Epithelial cell of prostate (primary cell): ENCODE results near the gene ADAT2.
"Not testable (repeated sequence)": the region's sequence is repeated elsewhere in the genome, so short reads cannot be mapped to it uniquely, and the experiment has no call there.

Source experiments
- DNase-seq: peaks from one replicate; pipeline ENCODE4 v3.0.0-alpha.2; 2011; ENCODE audit warnings: low read depth, low spot score
- H3K27ac ChIP-seq: fragments of 450-650 bp; 2 replicates; pipeline ENCODE4 v1.5.1; 2017; ENCODE audit warnings: mild to moderate bottlenecking

Gene ADAT2

GRCh38 chr6:143450453-143451371, at the start of gene ADAT2, which contains the start of gene PEX3:
Gene ADAT2, minus strand, starts transcription at chr6:143450695. Its CDS starts 37 bp downstream, at chr6:143450658.
Gene PEX3, plus strand, starts transcription at chr6:143450805. Its CDS starts 238 bp downstream, at chr6:143451043.
- DNase-seq, result peak; percentile 77
- peak within 1 kb of the TSS; percentile 45 for H3K27ac ChIP-seq

DNA sequence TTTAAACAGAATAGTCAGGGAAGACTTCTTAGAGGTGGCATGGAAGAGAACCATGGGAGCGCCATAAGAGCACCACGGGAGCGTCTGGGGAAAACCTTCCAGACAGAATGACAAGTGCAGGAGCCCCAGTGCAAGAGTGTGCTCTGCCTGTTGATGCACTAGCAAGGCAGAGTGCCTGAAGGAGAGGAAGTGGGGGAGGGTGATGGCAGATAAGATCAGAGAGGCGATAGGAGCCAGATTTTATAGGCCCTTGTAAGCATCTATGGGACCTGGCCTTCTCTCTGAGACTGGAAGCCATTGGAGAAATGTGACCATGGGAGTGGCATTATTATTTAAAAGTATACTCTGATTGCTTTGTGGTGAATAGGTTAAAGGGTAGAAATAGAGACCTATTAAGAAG, 47.9 kb upstream of the ADAT2 start:
- DNase-seq, result no peak

GRCh38 chr6:143496974-143497373, 46.5 kb upstream of the ADAT2 start:
- no peak for DNase-seq
- no peak overlapping the region for H3K27ac ChIP-seq

More for the DNA sequence above, 47.9 kb upstream of the ADAT2 start:
- no peak overlapping the region for H3K27ac ChIP-seq

GRCh38 chr6:143490775-143491174, 40.3 kb upstream of the ADAT2 start:
- DNase-seq, result no peak
- H3K27ac ChIP-seq, result no peak overlapping the region

DNA sequence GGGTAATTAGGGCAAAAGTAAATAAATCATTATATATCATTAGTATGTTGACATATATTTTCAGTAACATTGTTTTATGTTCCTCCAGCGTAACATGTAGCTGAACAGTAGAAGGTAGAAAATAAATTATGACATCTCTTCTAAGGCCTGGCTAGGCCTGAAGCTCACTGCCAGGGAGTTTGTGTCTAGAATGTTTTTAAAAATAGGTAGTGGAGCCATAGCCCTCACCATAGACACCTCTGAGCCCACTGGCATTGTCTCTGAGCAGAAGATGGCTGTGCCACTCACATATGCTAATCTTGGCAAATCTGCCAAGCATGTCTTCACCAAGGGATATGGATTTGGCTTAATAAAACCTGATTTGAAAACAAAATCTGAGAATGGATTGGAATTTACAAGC, 39.7 kb upstream of the ADAT2 start:
- DNase-seq, result no peak
- H3K27ac ChIP-seq, result no peak overlapping the region

DNA sequence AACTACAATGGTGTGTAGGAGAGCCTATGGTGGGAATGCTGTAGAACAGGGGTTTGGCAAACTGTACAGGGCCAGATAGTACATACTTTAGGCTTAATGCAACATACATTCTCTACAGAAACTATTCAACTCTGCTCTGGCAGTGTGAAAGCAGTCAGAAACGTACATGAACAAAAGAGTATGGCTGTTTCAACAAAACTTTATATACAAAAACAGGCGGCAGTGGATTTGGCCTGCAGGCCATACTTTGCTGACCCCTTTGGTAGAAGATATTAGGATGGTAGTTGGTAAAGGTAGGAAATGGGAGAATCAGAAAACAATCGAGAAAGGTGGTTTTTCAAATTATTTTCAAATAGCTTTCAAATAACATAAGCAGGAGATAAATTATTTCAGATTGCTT, 36.3 kb upstream of the ADAT2 start:
- no peak overlapping the region for H3K27ac ChIP-seq

DNA sequence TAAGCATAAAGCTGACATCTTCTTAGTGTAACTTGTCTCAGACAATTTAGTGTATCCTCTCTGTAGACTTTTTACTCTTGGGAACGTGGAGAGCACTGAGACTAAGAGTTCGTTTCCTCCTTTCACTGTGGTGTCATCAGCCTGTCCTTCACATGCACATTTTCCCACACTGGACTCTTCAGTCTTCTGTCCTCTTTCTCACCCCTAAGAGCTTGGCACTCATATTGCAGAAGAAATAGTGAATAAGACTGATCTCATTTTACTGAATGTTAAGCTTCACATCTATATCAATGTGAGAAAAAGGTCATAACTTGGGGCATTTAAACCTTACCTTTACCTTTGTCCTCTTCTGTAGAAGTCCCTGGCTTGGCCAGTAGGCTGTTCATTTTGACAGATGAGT, 35.5 kb upstream of the ADAT2 start:
- no peak for DNase-seq
- no peak overlapping the region for H3K27ac ChIP-seq

More for the DNA sequence above, 36.3 kb upstream of the ADAT2 start:
- DNase-seq, result no peak

GRCh38 chr6:143482593-143482992, 32.1 kb upstream of the ADAT2 start:
- H3K27ac ChIP-seq, result no peak overlapping the region
- DNase-seq, result no peak

- no peak overlapping the region for H3K27ac ChIP-seq
Observed at GRCh38 chr6:143478479-143479062, 28.1 kb upstream of the ADAT2 start.

DNA sequence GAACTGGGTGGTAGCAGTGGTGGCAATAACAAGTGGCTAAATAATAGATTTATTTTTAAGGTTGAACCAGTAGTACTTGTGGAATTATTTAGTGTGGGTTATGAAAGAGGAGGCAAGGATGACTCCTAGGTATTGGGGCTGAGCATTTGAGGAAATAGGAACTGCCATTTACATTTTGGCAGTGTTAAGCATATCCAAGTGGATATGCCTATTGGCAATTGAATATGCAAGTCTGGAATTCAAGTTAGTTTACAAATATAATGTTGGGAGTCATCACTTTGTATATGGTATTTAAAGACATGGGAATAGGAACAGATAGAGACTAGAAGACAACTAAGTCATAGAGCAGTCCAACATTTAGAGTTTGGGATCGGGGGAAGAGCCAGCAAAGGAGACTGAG, 26.1 kb upstream of the ADAT2 start:
- H3K27ac ChIP-seq, result no peak overlapping the region
- DNase-seq, result no peak

More at GRCh38 chr6:143478479-143479062, 28.1 kb upstream of the ADAT2 start:
- no peak for DNase-seq

DNA sequence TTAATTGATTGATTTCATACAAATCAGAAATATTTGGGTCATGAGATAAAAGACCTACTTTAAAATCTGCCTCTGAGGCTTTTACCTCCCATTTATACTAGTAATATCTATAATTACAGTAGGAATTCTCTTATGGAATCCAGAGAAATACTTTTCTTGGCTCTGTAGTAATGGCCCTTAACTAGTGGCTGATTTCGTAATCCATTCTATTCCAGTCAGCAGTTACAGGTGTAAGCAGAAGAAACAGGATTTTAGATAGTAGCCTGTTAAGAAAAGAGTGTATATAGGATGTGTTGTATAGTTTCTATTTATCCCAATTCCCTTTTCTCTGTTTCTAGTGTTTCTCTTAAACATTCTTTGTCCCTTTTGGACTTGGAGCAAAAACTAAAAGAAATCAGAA, 21.3 kb upstream of the ADAT2 start:
- no peak for DNase-seq
- no peak overlapping the region for H3K27ac ChIP-seq

DNA sequence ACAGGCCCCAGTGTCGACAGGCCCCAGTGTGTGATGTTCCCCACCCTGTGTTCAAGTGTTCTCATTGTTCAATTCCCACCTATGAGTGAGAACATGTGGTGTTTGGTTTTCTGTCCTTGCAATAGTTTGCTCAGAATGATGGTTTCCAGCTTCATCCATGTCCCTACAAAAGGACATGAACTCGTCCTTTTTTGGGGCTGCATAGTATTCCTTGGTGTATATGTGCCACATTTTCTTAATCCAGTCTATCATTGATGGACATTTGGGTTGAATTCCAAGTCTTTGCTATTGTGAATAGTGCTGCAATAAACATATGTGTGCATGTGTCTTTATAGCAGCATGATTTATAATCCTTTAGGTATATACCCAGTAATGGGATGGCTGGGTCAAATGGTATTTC, 18.3 kb upstream of the ADAT2 start:
- not testable (repeated sequence) for DNase-seq, H3K27ac ChIP-seq

DNA sequence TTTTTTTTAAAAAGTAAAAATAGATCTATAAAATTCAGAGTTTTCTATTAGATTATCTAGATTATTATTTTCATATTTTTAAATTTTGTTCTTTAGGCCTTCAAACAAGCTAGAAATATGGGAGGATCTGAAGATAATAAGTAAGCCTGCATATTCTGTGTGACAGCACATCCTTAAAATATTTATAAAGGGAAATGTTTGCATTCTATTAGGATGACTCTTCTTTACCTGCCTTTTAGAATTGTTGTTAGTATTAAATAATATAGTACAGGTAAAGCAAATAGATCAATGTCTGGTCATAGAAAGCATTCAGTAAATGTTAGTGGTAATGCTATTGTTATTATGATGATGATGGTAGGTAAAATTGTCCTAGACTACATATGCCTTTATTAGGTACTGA, 17.5 kb upstream of the ADAT2 start:
- H3K27ac ChIP-seq, result peak overlapping the region; percentile 26
- no peak for DNase-seq

GRCh38 chr6:143465546-143465945, 15.1 kb upstream of the ADAT2 start:
- no peak for DNase-seq
- no peak overlapping the region for H3K27ac ChIP-seq

DNA sequence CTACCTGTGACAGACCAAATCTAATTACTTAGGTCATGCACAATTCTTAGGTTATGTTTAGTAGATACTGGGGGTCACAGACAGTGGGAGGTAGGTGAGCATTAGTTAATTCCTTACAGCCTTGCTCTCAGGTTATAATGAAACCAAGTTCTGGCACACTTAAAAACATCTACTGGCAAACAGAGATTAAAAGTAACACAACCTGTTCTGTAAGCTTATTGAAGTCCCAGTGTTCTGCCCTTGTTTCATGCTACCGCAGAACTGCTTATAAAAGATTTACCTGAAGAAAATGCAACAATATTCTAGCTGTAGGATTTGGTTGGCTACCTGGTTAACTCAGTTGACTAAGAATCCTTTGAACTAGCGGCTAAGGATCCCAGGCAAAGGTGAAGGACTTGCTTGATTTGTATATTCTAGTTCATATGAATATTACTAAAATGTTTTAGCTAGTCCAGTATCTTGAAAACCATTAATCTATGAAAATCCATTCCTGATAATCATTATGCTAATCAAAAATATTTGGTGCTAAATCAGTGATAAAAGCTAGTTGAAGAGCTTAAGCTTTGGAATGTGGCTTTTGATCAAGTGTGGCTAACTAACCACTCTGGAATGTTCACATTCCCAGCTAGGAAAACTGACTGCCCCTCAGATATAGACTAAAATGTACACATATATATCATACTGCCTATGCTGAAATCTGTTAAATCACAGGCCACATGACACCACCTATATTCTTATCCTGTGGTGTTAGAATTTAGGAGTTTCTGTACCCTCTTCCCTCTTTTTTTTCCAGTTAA, 7.3 kb upstream of the ADAT2 start:
- peak overlapping the region; percentile 31 for H3K27ac ChIP-seq
- DNase-seq, result no peak

DNA sequence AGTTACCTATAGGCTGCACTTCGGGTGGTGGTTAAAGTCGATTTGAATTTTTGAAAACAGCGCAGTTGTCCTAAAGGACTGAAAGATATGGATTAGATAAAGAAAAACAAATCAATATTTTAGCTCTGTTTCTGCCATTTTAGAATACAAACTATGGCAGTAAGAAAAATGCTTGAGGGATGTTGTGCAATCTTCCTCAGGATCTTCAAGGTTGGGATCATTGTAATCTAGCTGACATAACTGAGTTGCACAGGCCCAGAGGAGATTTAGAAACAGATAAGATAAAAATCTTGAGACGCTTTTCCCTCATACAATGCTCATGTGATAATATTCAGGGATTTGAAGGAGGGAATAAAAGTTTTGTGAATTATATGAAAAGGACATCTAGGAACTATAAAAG, 1.0 kb upstream of the ADAT2 start:
- no peak for DNase-seq
- peak overlapping the region; percentile 45 for H3K27ac ChIP-seq

DNA sequence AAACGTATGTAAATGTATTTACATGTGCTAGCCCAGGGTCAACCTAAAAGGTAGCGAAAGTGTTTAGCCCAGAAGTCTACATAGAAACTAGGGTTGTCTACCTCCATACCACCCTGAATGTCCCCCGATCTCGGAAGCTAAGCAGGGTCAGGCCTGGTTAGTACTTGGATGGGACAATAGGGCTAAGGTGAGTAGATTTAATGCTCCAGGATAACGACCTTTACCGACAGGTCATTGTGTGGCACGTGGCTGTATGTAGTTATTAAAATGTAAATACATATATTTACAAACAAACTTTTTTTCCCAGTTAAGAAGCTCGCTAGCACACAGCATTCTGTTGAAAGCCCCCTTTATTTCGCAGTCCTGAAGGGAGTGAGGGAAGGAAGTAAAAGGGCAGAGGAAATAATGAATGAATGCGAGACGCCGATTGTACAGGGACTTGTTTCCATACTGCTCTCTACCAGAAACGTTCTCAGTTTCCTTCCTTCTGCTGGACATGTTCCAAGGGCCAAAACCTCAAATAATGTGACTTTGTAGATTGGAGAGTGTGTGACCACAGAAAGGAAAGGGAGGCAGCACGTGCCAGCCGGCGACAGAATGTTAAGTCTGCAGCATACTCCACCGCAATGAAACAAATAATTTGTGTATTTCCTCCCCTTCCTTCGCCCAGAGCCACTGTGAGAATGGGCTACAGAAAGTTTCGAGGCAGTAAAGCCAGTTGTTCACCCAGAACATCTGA, 612 bp downstream of the ADAT2 start:
- peak overlapping the region; percentile 45 for H3K27ac ChIP-seq
- DNase-seq, result no peak

DNA sequence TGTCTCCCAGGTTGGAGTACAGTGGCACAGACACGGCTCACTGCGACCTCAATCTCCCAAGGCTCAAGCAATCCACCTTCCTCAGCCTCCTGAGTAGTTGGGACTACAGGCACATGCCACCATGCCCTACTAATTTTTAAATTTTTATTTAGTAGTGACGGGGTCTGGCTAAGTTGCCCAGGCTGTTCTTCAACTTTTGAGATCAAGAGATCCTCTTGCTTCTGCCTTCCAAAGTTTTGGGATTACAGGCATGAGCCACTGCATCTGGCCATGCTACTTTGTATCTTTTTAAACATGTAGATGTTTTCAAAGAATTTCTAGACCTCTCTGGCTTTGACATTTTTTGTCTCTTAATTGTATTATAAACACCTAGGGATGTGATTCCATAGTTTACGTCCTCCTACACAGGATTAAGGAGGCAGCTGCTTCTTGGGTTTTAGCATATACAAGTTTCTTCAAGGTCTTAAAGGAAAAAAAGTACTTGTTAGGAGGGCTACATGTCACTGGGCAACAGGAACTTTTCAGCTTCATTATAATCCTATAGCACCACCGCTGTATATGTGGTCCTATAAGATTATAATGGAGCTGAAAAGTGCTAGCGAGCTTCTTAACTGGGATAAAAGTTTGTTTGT, 1.3 kb downstream of the ADAT2 start:
- DNase-seq, result no peak
- no peak overlapping the region for H3K27ac ChIP-seq

- not testable (repeated sequence) for H3K27ac ChIP-seq, DNase-seq
Observed at GRCh38 chr6:143447865-143448264, 2.6 kb downstream of the ADAT2 start.

DNA sequence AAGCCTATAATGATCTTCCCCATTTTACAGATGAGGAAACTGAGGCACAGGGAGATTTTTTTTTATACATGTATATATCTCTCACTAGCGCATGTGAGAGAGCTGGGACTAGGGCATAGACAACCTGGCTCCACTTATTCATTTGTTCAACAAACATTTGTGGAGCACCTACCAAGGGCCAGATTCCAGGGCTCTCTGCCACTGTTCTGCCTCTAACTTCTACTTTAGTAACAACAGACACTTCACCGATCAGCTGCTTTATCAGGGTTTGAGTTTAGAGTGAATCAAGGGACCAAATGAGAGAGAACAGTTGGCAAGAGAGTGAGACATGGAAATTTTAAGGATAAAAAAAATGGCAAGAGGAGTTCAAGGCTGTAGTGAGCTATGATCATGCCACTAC, 7.4 kb downstream of the ADAT2 start:
- DNase-seq, result no peak
- H3K27ac ChIP-seq, result no peak overlapping the region
